OCI-LY7 (cell line): ENCODE data around the gene NRCAM.

Experiments
- EZH2phosphoT487 ChIP-seq: fragments of 200-600 bp; sonication (generic); IDR thresholded peaks from 2 replicates; pipeline ENCODE4 v1.6.1; 2018; ENCODE audit warnings: low read depth, borderline replicate concordance, mild to moderate bottlenecking, mixed run types, antibody characterized with exemption, low read length, moderate library complexity, mixed read lengths
- TF ChIP-seq, protein P1 (sequence below): fragments of 200-600 bp; sonication (generic); conservative IDR thresholded peaks from 2 replicates; pipeline ENCODE4 v1.5.1; 2014; ENCODE audit warnings: mild to moderate bottlenecking, antibody characterized with exemption, low read length, moderate library complexity, mixed read lengths

DNA sequence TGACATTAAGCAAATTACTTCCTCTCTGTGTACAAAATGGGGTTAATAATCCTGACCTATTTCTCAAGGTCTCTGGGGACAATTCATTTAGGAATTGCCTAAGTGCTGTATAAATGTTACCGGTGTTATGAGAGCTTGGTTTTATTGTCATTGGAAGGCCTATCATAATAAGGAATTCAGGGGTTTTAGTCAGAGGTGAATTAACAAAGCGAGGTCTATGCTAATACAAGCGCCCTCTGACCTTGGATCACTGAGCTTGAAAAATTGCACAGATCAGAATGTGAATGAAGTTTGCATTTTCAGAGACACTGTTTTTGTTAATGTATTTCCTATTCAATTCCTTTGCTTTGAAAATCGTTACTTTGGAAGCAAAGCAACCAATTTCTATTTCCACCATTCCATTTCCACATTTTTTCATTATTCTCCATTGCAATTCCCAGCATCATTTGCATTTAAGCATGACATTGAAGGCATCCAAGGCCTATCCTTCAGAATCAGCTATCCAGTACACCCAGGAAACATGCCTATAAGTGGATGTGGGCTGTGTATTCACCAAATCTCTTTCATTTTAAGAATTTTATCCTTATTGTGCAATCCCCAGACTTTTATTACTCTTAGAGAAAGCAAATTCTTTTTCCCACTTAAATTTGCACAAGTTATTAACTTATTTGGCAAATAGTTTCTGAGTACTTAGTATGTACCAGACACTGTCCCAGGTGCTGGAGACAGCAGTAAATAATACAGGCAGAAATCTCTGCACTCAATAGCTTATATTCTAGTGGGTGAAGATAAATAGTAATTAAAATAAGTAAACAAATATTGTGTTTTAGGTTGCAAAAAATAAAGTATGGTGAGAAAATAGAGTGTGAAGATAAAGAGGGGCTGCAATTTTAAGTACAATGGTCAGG lies 133.1 kb downstream of the NRCAM start:
- TF ChIP-seq, protein P1, sequence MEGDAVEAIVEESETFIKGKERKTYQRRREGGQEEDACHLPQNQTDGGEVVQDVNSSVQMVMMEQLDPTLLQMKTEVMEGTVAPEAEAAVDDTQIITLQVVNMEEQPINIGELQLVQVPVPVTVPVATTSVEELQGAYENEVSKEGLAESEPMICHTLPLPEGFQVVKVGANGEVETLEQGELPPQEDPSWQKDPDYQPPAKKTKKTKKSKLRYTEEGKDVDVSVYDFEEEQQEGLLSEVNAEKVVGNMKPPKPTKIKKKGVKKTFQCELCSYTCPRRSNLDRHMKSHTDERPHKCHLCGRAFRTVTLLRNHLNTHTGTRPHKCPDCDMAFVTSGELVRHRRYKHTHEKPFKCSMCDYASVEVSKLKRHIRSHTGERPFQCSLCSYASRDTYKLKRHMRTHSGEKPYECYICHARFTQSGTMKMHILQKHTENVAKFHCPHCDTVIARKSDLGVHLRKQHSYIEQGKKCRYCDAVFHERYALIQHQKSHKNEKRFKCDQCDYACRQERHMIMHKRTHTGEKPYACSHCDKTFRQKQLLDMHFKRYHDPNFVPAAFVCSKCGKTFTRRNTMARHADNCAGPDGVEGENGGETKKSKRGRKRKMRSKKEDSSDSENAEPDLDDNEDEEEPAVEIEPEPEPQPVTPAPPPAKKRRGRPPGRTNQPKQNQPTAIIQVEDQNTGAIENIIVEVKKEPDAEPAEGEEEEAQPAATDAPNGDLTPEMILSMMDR = no peak
- no peak for TF ChIP-seq EZH2phosphoT487
